ENCODE measurements around the gene UFD1. TPM values are rescaled to one million over a fixed set of nuclear protein-coding genes. Genes with fewer than 3 reads are reported as not detected.

Gene UFD1
- total RNA-seq, 4 donors from 2014 or later = 4.9 to 57.2 (median 36.8) TPM

DNA sequence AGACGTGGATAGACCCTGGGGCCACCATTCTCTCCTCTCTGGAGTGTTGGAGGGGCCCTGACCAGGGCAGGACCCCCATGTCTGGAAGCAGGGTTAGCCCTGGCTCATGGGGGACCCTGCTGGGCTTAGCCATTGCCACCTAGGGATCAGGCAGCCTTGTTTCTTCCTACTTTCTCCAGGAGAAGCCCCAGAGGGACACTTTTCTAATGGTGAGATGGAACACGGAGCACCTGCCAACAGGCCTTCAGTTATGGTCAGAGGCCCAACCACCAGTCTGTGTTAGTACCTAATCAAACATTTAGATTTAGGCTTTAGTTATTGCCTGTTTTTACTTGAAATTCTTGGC lies 29.6 kb downstream of the UFD1 start:
- intact Hi-C loops (cut with DNase I; ENCODE audit: low total_unique reads) (no loop called here), in situ Hi-C loops (cut with MboI; ENCODE audit: low pct_ligation_motif_present in 1 of 4, low pct_unique_long_range_greater_than_20kb in 1 of 4, low sequenced_read_pairs in 3 of 4) (no loop called here)
- H3K36me3 ChIP-seq = peaks cover 0 to 18% (median 3%) of the 10 kb centered on the region in 4 donors
- no peaks in the 10 kb centered on the region for H3K9me3 ChIP-seq
- 79% methylated on average over 2 of the region's 2 CpGs; no CpG with 5 or more reads in 1 of the 2 donors for WGBS, 2 donors (ENCODE audit: low coverage in 1 of 2)
- H3K4me1 ChIP-seq = peaks cover 16 to 23% (median 21%) of the 10 kb centered on the region in 4 donors
- H3K27me3 ChIP-seq = no peaks in the 10 kb centered on the region
- no peak overlapping the region for H3K4me3 ChIP-seq
- no peak overlapping the region for H3K27ac ChIP-seq
- DNase-seq = no peak
- TF ChIP-seq EP300 (IDR thresholded peaks at IDR 0.05; ENCODE audit: low read depth) = no peak
- no peak for TF ChIP-seq POLR2AphosphoS5 (IDR thresholded peaks at IDR 0.05)
- no peak for TF ChIP-seq CTCF (IDR thresholded peaks at IDR 0.05)
- no peak for TF ChIP-seq POLR2A (IDR thresholded peaks at IDR 0.05)

DNA sequence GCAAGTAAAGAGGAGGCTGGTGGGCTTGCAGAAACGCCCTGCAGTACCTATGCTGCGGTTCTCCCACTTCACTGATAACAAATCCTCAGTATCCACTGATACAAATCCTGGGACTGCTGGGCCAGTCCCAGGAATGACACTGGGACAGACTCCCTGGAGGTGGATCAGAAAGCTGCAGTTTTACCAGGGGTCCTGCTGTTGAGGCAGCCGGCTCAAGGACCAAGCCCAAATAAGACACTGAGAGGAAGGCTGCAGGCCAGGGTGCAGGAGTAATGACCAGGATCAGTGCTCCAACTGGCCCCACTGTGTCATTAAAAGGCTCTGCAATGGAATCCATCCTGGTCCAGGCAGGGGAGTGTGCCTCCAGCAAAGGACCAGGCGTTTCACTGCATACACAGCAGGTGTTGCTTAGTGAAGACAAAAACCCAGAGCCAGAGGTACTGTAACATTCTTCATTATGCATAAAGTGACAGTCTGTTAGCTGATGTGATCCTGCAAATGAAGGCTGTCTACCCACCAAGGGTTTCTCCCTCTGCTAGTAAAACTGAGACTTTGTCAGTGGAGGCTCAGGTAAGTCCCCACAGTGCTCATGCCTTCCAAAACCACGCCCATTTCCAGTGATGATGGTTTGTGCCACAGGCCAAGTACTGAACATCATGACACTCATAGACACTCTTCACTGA lies 30.1 kb downstream of the UFD1 start:
- 75% methylated on average over 5 of the region's 5 CpGs; no CpG with 5 or more reads in 1 of the 2 donors for WGBS, 2 donors (ENCODE audit: low coverage in 1 of 2)
- no peak overlapping the region for H3K4me3 ChIP-seq
- no peak for TF ChIP-seq POLR2AphosphoS5 (IDR thresholded peaks at IDR 0.05)
- no peak for TF ChIP-seq EP300 (IDR thresholded peaks at IDR 0.05; ENCODE audit: low read depth)
- no peak for TF ChIP-seq CTCF (IDR thresholded peaks at IDR 0.05)
- no peak for TF ChIP-seq POLR2A (IDR thresholded peaks at IDR 0.05)

DNA sequence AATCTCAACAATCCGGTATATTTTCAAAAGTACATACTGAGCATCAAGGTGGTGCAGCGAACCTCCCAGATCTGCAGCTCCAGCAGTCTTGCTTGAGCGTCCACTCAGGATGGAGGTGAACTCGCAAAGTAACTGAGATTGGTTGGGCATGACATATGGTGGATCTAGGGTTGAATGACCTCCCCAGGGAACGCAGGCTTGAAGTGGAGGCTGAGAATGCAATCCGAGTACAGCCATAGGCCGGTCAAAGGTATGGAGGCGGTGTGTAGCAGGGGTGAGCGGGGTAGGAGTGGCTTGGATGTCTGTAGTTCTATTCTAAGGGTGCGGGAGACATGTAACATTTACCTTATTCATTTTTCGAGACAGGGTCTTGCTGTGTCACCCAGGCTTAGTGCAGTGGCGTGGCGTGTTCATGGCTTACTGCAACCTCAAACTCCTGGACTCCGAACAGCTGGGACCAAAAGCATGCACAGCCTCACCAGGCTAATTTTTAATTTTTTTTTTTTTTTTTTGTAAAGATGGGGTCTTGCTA lies 30.9 kb downstream of the UFD1 start:
- TF ChIP-seq EP300 (IDR thresholded peaks at IDR 0.05; ENCODE audit: low read depth) = no peak
- TF ChIP-seq CTCF (IDR thresholded peaks at IDR 0.05) = no peak
- TF ChIP-seq POLR2A (IDR thresholded peaks at IDR 0.05) = no peak
- peak in 1 of 3 donors; percentile 5 for TF ChIP-seq POLR2AphosphoS5 (IDR thresholded peaks at IDR 0.05)
- intact Hi-C loops (cut with DNase I; ENCODE audit: low total_unique reads) = no loop called here
- no peaks in the 10 kb centered on the region for H3K27me3 ChIP-seq
- peak overlapping the region; percentile 47 to 95 (median 76) for H3K4me3 ChIP-seq
- WGBS, 2 donors (ENCODE audit: low coverage in 1 of 2) = 0 to 12% methylated on average over 2 to 14 of the region's 14 CpGs
- H3K4me1 ChIP-seq = peaks cover 16 to 23% (median 21%) of the 10 kb centered on the region in 4 donors
- in situ Hi-C loops (cut with MboI; ENCODE audit: low pct_ligation_motif_present in 1 of 4, low pct_unique_long_range_greater_than_20kb in 1 of 4, low sequenced_read_pairs in 3 of 4) = no loop called here
- H3K9me3 ChIP-seq = no peaks in the 10 kb centered on the region
- peaks cover 0 to 9% (median 3%) of the 10 kb centered on the region in 4 donors for H3K36me3 ChIP-seq
- H3K27ac ChIP-seq = peak overlapping the region; percentile 92 to 97 (median 96)
- DNase-seq = peak; percentile 57

More for the DNA sequence above, 30.1 kb downstream of the UFD1 start:
- Histone ChIP-seq H3K9me3 (no peaks in the 10 kb centered on the region), H3K36me3 (peaks cover 0 to 13% (median 2%) of the 10 kb centered on the region in 4 donors), H3K4me1 (peaks cover 16 to 23% (median 21%) of the 10 kb centered on the region in 4 donors), H3K27ac (peak overlapping the region in 2 of 4 donors; percentile 92 to 97), H3K27me3 (no peaks in the 10 kb centered on the region)
- intact Hi-C loops (cut with DNase I; ENCODE audit: low total_unique reads) = no loop called here
- in situ Hi-C loops (cut with MboI; ENCODE audit: low pct_ligation_motif_present in 1 of 4, low pct_unique_long_range_greater_than_20kb in 1 of 4, low sequenced_read_pairs in 3 of 4) = no loop called here
- DNase-seq = no peak

DNA sequence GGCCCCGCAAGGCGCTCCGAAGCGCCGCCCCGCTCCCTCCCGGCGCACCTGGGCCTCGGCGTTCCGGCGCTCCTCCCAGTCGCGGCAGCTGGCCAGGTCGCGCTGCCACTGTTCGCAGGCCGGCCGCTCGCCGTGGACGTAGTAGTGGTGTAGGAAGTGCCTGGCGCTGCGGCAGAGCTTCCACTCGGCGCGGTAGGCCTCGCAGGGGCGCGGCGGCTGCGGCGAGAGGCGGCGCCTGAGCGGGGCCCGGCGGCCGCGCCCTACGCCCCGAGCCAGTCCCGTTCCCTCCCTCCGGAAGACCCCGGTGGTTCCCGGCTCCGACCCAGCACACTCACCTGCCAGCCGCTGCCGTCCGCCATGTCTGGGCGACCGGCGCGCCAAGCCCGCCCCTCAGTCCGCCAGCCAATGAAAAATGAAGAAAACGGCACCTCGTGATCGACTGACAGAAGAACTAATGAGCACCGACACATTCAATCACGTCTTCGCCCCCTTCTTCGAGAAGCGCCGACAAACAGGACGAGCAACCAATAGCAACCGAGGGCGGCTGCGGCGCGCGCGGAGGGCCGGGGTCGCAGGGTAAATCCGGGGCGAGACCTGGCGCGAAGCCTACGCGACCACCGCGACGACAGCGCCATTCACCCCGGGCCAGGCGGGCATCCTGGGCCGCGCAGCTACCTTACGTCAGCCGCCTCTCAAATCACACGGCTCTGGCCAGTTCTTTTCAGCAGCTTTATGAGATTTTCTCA lies 31.5 kb downstream of the UFD1 start, which contains the start of gene C22orf39:
TSS of gene C22orf39 (minus strand) at position 382 of the 746 bp plus-strand sequence. CDS start at position 359, 23 bp downstream.
- Histone ChIP-seq H3K4me1 (peaks cover 16 to 23% (median 21%) of the 10 kb centered on the region in 4 donors), H3K27me3 (no peaks in the 10 kb centered on the region), H3K36me3 (peaks cover 0 to 9% (median 0%) of the 10 kb centered on the region in 4 donors), H3K4me3 (peak within 1 kb of the TSS; percentile 66 to 95 (median 76)), H3K27ac (peak within 1 kb of the TSS; percentile 92 to 97 (median 96)), H3K9me3 (no peaks in the 10 kb centered on the region)
- peak; percentile 92 for DNase-seq
- TF ChIP-seq POLR2AphosphoS5 (IDR thresholded peaks at IDR 0.05) (peak; percentile 80 to 94 (median 91)), EP300 (IDR thresholded peaks at IDR 0.05; ENCODE audit: low read depth) (no peak), POLR2A (IDR thresholded peaks at IDR 0.05) (peak; percentile 78)
- WGBS, 2 donors (ENCODE audit: low coverage in 1 of 2) = 1% methylated on average over 82 of the region's 92 CpGs; no CpG with 5 or more reads in 1 of the 2 donors
- intact Hi-C loops (cut with DNase I; ENCODE audit: low total_unique reads) (no loop called here), in situ Hi-C loops (cut with MboI; ENCODE audit: low pct_ligation_motif_present in 1 of 4, low pct_unique_long_range_greater_than_20kb in 1 of 4, low sequenced_read_pairs in 3 of 4) (no loop called here)
